Measurements from ENCODE around the gene SPAG4. TPM values are rescaled to one million over a fixed set of nuclear protein-coding genes. Genes with fewer than 3 reads are reported as not detected.

Gene SPAG4
- total RNA-seq, 2 donors from 2014 or later, result 2.5 to 6.0 TPM

Other genes starting within 250 kb of the SPAG4 start
- 10 to 100 TPM; 77.5 to 94.6 TPM for gene UQCC1, start 203.9 kb upstream of the SPAG4 start, total RNA-seq
- gene GDF5, start 177.6 kb upstream of the SPAG4 start, total RNA-seq, result 1 to 10 TPM in 1 of 2 donors, under 1 TPM in 1; 0.56 to 1.3 TPM
- gene CEP250, start 160.2 kb upstream of the SPAG4 start, total RNA-seq, result 10 to 100 TPM; 11.1 to 17.3 TPM
- not detected for gene C20orf173, start 86.2 kb upstream of the SPAG4 start, total RNA-seq
- gene ERGIC3, start 73.8 kb upstream of the SPAG4 start, total RNA-seq, result 100 to 1,000 TPM; 119 to 120 TPM
- gene CPNE1, start 49.1 kb downstream of the SPAG4 start, total RNA-seq, result 10 to 100 TPM; 69.1 to 84.1 TPM
- gene RBM12, start 49.1 kb downstream of the SPAG4 start, total RNA-seq, result 10 to 100 TPM; 44.6 to 62.7 TPM
- gene NFS1, start 83.5 kb downstream of the SPAG4 start, total RNA-seq, result 10 to 100 TPM; 33.6 to 36.8 TPM
- gene ROMO1, start 83.6 kb downstream of the SPAG4 start, total RNA-seq, result 100 to 1,000 TPM; 172 to 184 TPM
- 100 to 1,000 TPM; 143 to 172 TPM for gene RBM39, start 126.4 kb downstream of the SPAG4 start, total RNA-seq
- gene PHF20, start 156.2 kb downstream of the SPAG4 start, total RNA-seq, result 10 to 100 TPM; 45.5 to 50.5 TPM

Data from left cardiac atrium (tissue), 2 donors.